Activated CD8-positive, alpha-beta memory T cell treated with anti-CD3 and anti-CD28 coated beads for 1 hour (primary cell): ENCODE results near the gene ST8SIA1.
"Not testable (repeated sequence)": the region's sequence is repeated elsewhere in the genome, so short reads cannot be mapped to it uniquely, and the experiment has no call there.

ENCODE experiments used
- DNase-seq, 2 donors: peaks; one replicate each; pipeline ENCODE4 v3.0.0-alpha.2; 2020; ENCODE audit warnings: low read depth in 1 of 2; ENCODE audit errors: extremely low read depth in 1 of 2

The ST8SIA1 gene

GRCh38 chr12:22334410-22335100 lies at the start of gene ST8SIA1:
ST8SIA1 (minus strand) TSS chr12:22334707; CDS start chr12:22334232, 475 bp downstream.
- DNase-seq: peak in 1 of 2 donors; percentile 32

GRCh38 chr12:22380031-22380430 lies 45.5 kb upstream of the ST8SIA1 start:
- no peak for DNase-seq

GRCh38 chr12:22377731-22378496 lies 43.4 kb upstream of the ST8SIA1 start:
- DNase-seq: no peak

- not testable (repeated sequence) for DNase-seq
These were observed 42.2 kb upstream of the ST8SIA1 start for GRCh38 chr12:22376596-22377150.

GRCh38 chr12:22374508-22374907 lies 40.0 kb upstream of the ST8SIA1 start:
- no peak for DNase-seq

DNA sequence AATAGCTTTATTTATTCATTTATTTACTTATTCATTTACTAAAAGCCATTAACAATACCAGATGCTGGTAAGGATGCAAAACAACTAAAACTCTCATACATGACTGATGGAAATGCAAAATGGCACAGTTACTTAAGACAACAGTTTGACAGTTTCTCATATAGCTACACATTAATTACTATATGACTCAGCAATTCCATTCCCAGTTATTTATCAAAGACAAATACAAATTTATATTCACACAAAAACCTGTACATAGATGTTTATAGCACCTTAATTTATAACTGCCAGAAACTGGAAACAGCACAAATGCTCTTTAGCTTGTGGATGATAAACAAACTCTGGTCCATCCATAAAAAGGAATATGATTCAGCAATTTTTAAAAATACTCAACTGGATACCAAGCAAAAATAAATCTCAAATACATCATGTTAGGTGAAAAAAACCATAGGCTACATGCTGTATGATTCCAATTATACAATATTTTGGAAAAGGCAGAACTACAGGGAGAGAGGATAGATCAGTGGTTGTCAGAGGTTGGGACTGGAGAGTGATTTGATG lies 37.9 kb upstream of the ST8SIA1 start:
- no peak for DNase-seq

DNA sequence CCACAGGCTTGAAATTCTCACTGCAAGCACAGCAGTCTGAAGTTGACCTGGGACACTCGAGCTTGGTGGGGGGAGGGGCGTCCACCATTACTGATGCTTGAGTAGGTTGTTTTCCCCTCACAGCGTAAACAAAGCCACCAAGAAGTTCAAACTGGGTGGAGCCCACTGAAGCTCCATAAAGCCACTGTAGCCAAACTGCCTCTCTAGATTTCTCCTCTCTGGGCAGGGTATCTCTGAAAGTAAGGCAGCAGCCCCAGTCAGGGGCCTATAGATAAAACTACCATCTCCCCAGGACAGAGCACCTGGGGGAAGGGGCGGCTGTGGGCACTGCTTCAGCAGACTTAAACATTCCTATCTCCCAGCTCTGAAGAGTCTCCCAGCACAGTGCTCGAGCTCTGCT lies 31.7 kb upstream of the ST8SIA1 start:
- DNase-seq: no peak

DNA sequence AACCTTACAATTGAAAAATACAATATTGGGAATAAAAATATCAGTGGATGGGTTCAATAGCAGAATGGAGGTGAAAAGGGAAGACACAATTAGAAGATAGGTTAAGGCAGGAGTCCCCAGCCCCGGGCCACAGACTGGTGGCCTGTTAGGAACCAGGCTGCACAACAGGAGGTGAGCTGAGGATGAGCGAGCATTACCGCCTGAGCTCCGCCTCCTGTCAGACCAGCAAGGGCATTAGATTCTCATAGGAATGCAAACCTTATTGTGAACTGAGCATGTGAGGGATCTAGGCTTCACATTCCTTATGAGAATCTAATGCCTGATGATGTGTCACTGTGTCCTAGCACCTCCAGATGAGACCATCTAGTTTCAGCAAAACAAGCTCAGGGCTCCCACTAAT lies 27.3 kb upstream of the ST8SIA1 start:
- no peak for DNase-seq

- DNase-seq: no peak
These were observed 26.3 kb upstream of the ST8SIA1 start for GRCh38 chr12:22360774-22361173.

DNA sequence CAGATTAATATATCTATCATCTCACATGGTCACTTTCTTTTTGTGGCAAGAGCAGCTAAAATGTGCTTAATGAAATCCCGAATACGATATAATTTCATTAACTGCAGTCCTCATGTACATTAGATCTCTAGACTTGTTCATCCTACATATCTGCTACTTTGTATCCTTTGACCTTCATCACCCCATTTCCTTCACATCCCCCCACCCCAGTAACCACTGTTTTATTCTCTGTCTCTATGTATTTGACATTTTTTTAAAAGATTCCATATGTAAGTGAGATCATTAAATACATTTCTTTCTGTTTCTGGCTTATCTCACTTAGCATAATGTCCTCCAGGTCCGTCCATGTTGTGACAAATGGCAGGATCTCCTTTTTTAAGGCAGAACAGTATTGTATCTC lies 23.0 kb upstream of the ST8SIA1 start:
- DNase-seq: no peak

- no peak for DNase-seq
These were observed 21.7 kb upstream of the ST8SIA1 start for GRCh38 chr12:22356231-22356630.

DNA sequence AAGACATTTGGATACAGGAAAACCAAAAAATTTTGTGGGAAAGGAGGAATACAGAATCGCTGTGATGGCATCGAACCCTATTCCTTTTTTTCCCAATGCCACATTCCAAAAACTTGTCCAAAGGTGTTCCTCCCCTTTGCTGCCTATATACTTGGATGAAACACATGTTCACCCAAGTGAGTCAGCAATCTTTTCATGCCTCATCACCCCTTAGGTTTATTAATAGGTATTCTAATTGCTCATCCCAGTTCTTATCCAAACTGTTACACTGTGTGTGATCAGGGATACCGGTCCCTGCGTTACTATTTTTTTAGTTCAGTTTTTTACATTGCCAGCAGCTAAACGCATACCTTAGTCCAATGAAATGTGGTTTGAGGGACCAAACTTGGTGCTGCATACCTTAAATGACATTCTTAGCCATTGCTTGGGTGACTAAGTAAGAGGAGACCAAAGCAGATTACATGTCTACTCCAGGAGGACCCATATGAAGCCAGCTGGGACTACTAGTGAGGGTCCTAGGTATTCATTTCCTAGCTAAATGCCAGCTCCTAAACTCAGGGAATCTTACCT lies 20.6 kb upstream of the ST8SIA1 start:
- DNase-seq: no peak

GRCh38 chr12:22353615-22354325 lies 19.3 kb upstream of the ST8SIA1 start:
- DNase-seq: no peak

DNA sequence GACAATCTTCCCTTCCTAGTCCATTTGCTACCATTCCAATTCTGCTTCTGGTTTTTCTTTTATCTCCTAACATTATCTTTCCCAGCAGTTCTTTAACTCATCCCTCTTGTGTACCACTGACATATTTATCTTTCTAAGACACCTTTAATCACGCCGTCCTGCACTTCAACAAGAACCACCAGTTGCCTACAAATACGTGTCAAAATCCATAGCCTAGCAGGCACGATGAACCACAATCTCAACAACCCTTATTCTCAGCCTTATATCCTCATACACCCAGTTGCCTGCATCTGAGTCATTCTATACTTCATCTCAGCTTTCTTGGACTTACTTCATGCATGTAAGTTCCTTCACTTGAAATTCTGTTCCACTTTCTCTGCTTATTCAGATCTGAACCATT lies 16.4 kb upstream of the ST8SIA1 start:
- DNase-seq: no peak

DNA sequence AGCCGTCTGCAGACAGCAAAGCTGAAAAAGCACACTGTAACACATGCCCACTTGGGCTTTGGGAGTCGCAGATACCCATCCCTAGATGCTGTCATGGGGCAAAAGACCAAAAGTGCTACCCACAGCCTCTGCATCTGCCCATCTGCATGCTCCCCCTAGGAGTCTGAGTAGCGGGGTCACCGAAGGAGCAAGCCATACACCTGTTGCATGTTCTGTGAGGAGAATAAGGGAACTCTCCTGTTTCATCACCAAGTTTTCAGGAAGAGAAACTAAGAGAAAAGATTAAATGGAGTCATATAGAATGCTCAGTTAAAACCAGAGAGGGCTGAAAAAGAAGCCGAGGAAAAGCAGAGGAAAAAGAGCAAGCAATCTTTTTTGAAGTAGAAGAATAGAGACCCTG lies 13.7 kb upstream of the ST8SIA1 start:
- DNase-seq: no peak

DNA sequence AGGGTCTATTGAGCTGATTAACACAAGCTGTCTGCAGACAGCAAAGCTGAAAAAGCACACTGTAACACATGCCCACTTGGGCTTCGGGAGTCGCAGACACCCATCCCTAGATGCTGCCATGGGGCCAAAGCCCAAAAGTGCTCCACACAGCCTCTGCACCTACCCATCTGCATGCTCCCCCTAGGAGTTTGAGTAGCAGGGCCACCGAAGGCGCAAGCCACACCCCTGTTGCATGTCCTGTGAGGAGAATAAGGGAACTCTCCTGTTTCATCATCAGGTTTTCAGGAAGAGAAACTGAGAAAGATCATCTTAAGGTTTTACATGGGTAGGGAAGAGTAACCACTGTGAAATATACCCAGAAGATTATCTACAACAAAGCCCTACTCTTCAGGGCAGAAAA lies 5.6 kb upstream of the ST8SIA1 start:
- no peak for DNase-seq

- no peak for DNase-seq
These were observed 5.2 kb upstream of the ST8SIA1 start for GRCh38 chr12:22339691-22340090.

- no peak for DNase-seq
These were observed 1.3 kb upstream of the ST8SIA1 start for GRCh38 chr12:22335794-22336166.

GRCh38 chr12:22333713-22334409 lies 646 bp downstream of the ST8SIA1 start:
- DNase-seq: no peak

- DNase-seq: no peak
These were observed 1.3 kb downstream of the ST8SIA1 start for GRCh38 chr12:22333186-22333712.
